Colonic mucosa (tissue), 4 donors: ENCODE measurements around the gene SLC24A5. TPM values are rescaled to one million over a fixed set of nuclear protein-coding genes. Genes with fewer than 3 reads are reported as not detected.

ENCODE experiments used
- DNase-seq: peaks from one replicate; pipeline ENCODE4 v3.0.0-alpha.2; 2020
- H3K27ac ChIP-seq: fragments of 200-600 bp; one replicate; pipeline ENCODE4 v1.8.0; 2021
- H3K27me3 ChIP-seq: fragments of 200-600 bp; one replicate; pipeline ENCODE4 v1.8.0; 2021
- H3K36me3 ChIP-seq: fragments of 200-600 bp; one replicate; pipeline ENCODE4 v1.8.0; 2021
- H3K4me1 ChIP-seq: fragments of 200-600 bp; one replicate; pipeline ENCODE4 v1.8.0; 2021; ENCODE audit warnings: mild to moderate bottlenecking
- H3K4me3 ChIP-seq: fragments of 200-600 bp; one replicate; pipeline ENCODE4 v1.8.0; 2021
- H3K9ac ChIP-seq, 2 donors: one replicate each; pipeline ENCODE4 v1.7.0; 2013; ENCODE audit warnings: control low read depth in 2 of 2, low read depth in 2 of 2, low read length in 2 of 2
- H3K9me3 ChIP-seq: fragments of 200-600 bp; one replicate; pipeline ENCODE4 v1.8.0; 2021
- CTCF ChIP-seq: fragments of 200-600 bp; IDR thresholded peaks from one replicate; pipeline ENCODE4 v1.8.0; 2022; ENCODE audit warnings: antibody characterized with exemption, mild to moderate bottlenecking
- intact Hi-C: fragments of 100-400 bp; cut with DNase I; formaldehyde crosslinking; loops from one replicate; pipeline ENCODE4 v1.14.1; 2022
- total RNA-seq, 2 donors: library from RNA; stranded (reverse); fragmentation: NEBNext Ultra II Directional in 1 of 2; extraction: Animal tissue kit (Norgen Biotek cat#: 25700) in 1 of 2; gene quantifications; one replicate each; pipeline ENCODE4 v1.2.1, GENCODE V29; 2021
- donor health status: healthy.
- donor health status: DM: no; HTN: no; CAD: no.
- donor health status: DM: no; HTN: no; CAD: no.

The SLC24A5 gene
- total RNA-seq, 2 donors from 2014 or later: not detected

- intact Hi-C loops: no loop called here
- Histone ChIP-seq H3K27ac (no peak overlapping the region), H3K27me3 (no peaks in the 10 kb centered on the region), H3K9me3 (no peaks in the 10 kb centered on the region), H3K4me3 (no peak overlapping the region), H3K9ac (no peak overlapping the region), H3K4me1 (no peaks in the 10 kb centered on the region), H3K36me3 (no peaks in the 10 kb centered on the region)
- no peak for TF ChIP-seq CTCF
- DNase-seq: no peak
Observed at GRCh38 chr15:48109212-48109611, 11.6 kb upstream of the SLC24A5 start.

- intact Hi-C loops: no loop called here
- no peak overlapping the region for H3K27ac ChIP-seq
- H3K9ac ChIP-seq: no peak overlapping the region
- no peak for TF ChIP-seq CTCF
- no peaks in the 10 kb centered on the region for H3K27me3 ChIP-seq
- no peaks in the 10 kb centered on the region for H3K9me3 ChIP-seq
- no peak overlapping the region for H3K4me3 ChIP-seq
- H3K36me3 ChIP-seq: no peaks in the 10 kb centered on the region
- no peaks in the 10 kb centered on the region for H3K4me1 ChIP-seq
- no peak for DNase-seq
Observed at GRCh38 chr15:48109856-48110531, 10.8 kb upstream of the SLC24A5 start.

GRCh38 chr15:48112242-48112641 lies 8.5 kb upstream of the SLC24A5 start:
- Histone ChIP-seq H3K4me1 (no peaks in the 10 kb centered on the region), H3K36me3 (no peaks in the 10 kb centered on the region), H3K27ac (no peak overlapping the region), H3K9me3 (no peaks in the 10 kb centered on the region), H3K9ac (no peak overlapping the region), H3K4me3 (no peak overlapping the region), H3K27me3 (no peaks in the 10 kb centered on the region)
- DNase-seq: no peak
- intact Hi-C loops: no loop called here
- no peak for TF ChIP-seq CTCF

- intact Hi-C loops: no loop called here
- TF ChIP-seq CTCF: no peak
Observed at GRCh38 chr15:48119277-48119676, 1.5 kb upstream of the SLC24A5 start.

GRCh38 chr15:48121849-48122248 lies 1.1 kb downstream of the SLC24A5 start:
- H3K4me1 ChIP-seq: no peaks in the 10 kb centered on the region
- no peak for TF ChIP-seq CTCF
- intact Hi-C loops: no loop called here

More at GRCh38 chr15:48119277-48119676, 1.5 kb upstream of the SLC24A5 start:
- Histone ChIP-seq H3K9ac (no peak overlapping the region), H3K9me3 (no peaks in the 10 kb centered on the region), H3K36me3 (no peaks in the 10 kb centered on the region), H3K4me1 (no peaks in the 10 kb centered on the region), H3K4me3 (no peak overlapping the region), H3K27me3 (no peaks in the 10 kb centered on the region), H3K27ac (no peak overlapping the region)
- DNase-seq: no peak

More at GRCh38 chr15:48121849-48122248, 1.1 kb downstream of the SLC24A5 start:
- no peak overlapping the region for H3K4me3 ChIP-seq
- H3K27ac ChIP-seq: no peak overlapping the region
- H3K9me3 ChIP-seq: no peaks in the 10 kb centered on the region
- no peak for DNase-seq
- H3K36me3 ChIP-seq: no peaks in the 10 kb centered on the region
- H3K27me3 ChIP-seq: no peaks in the 10 kb centered on the region
- H3K9ac ChIP-seq: no peak overlapping the region
